Astrocyte of the spinal cord (primary cell): ENCODE data around the gene ATP9B.

ENCODE experiments used
- DNase-seq: peaks from one replicate; pipeline ENCODE4 v3.0.0; 2011; ENCODE audit warnings: low read depth, low spot score
- H3K4me3 ChIP-seq: 2 replicates; pipeline ENCODE4 v1.5.1; 2011; ENCODE audit warnings: low read depth, mild to moderate bottlenecking, low read length, moderate library complexity
- CTCF ChIP-seq: IDR thresholded peaks from 2 replicates; pipeline ENCODE4 v1.5.1; 2012; ENCODE audit warnings: low read depth, mild to moderate bottlenecking, low read length, inconsistent platforms
- in situ Hi-C: cut with HindIII; loops from 2 replicates; pipeline ENCODE4 v1.10.0; 2017; ENCODE audit warnings: low sequenced_read_pairs

The ATP9B gene

GRCh38 chr18:79043288-79043687 lies 25.9 kb upstream of the ATP9B start:
- no peak for TF ChIP-seq CTCF
- no peak for DNase-seq
- H3K4me3 ChIP-seq: no peak overlapping the region
- in situ Hi-C loops: no loop called here

GRCh38 chr18:79046522-79046921 lies 22.7 kb upstream of the ATP9B start:
- DNase-seq: no peak
- no peak for TF ChIP-seq CTCF
- in situ Hi-C loops: no loop called here
- H3K4me3 ChIP-seq: no peak overlapping the region

- H3K4me3 ChIP-seq: no peak overlapping the region
- TF ChIP-seq CTCF: no peak
- in situ Hi-C loops: no loop called here
- DNase-seq: no peak
These were observed 21.5 kb upstream of the ATP9B start for GRCh38 chr18:79047556-79048244.

- in situ Hi-C loops: no loop called here
These were observed 21.0 kb upstream of the ATP9B start for GRCh38 chr18:79048245-79048632.

GRCh38 chr18:79049506-79049905 lies 19.7 kb upstream of the ATP9B start:
- in situ Hi-C loops: no loop called here
- H3K4me3 ChIP-seq: no peak overlapping the region
- DNase-seq: no peak
- no peak for TF ChIP-seq CTCF

More at GRCh38 chr18:79048245-79048632, 21.0 kb upstream of the ATP9B start:
- H3K4me3 ChIP-seq: no peak overlapping the region
- DNase-seq: no peak
- TF ChIP-seq CTCF: no peak

- in situ Hi-C loops: no loop called here
- no peak overlapping the region for H3K4me3 ChIP-seq
- no peak for TF ChIP-seq CTCF
- no peak for DNase-seq
These were observed 19.2 kb upstream of the ATP9B start for GRCh38 chr18:79050005-79050404.
